GM12872 (cell line): ENCODE measurements around the gene ADI1.

Experiments used
- CTCF ChIP-seq: IDR thresholded peaks from 3 replicates; pipeline ENCODE4 v1.5.1; 2011; ENCODE audit warnings: low read depth, mild to moderate bottlenecking, low read length, moderate library complexity; ENCODE audit not compliant: insufficient read depth

Gene ADI1

GRCh38 chr2:3527886-3528785 is 8.8 kb upstream of the ADI1 start:
- no peak for TF ChIP-seq CTCF

GRCh38 chr2:3526871-3527270 is 7.5 kb upstream of the ADI1 start:
- TF ChIP-seq CTCF, result no peak

- TF ChIP-seq CTCF, result no peak
These were observed 4.3 kb upstream of the ADI1 start for GRCh38 chr2:3523551-3524041.

- no peak for TF ChIP-seq CTCF
These were observed 3.7 kb upstream of the ADI1 start for GRCh38 chr2:3522961-3523421.

GRCh38 chr2:3520591-3520990 is 1.3 kb upstream of the ADI1 start:
- no peak for TF ChIP-seq CTCF

GRCh38 chr2:3518496-3519254 is 656 bp downstream of the ADI1 start:
- no peak for TF ChIP-seq CTCF

- TF ChIP-seq CTCF, result no peak
These were observed 1.3 kb downstream of the ADI1 start for GRCh38 chr2:3517948-3518495.
